Mesothelial cell of epicardium (in vitro differentiated cells): ENCODE measurements around the gene PDE1C. TPM values are rescaled to one million over a fixed set of nuclear protein-coding genes. Genes with fewer than 3 reads are reported as not detected.

Experiments
- DNase-seq, 2 experiments: peaks; one replicate each; pipeline ENCODE4 v3.0.0; 2021; ENCODE audit warnings: low spot score in 2 of 2; ENCODE audit not compliant: unreplicated experiment in 2 of 2
- H3K27ac Mint-ChIP-seq: 2 replicates; pipeline ENCODE4 v1.8.0; 2021; ENCODE audit warnings: mixed read lengths
- H3K27me3 Mint-ChIP-seq: 2 replicates; pipeline ENCODE4 v1.8.0; 2021; ENCODE audit warnings: low read depth, mixed read lengths
- H3K36me3 Mint-ChIP-seq: 2 replicates; pipeline ENCODE4 v1.8.0; 2021; ENCODE audit warnings: mixed read lengths
- H3K4me1 Mint-ChIP-seq: 2 replicates; pipeline ENCODE4 v1.8.0; 2021; ENCODE audit warnings: mixed read lengths
- H3K4me3 Mint-ChIP-seq: 2 replicates; pipeline ENCODE4 v1.8.0; 2021; ENCODE audit warnings: mild to moderate bottlenecking, moderate library complexity, mixed read lengths
- H3K9me3 Mint-ChIP-seq: 2 replicates; pipeline ENCODE4 v1.8.0; 2021; ENCODE audit warnings: mixed read lengths
- CTCF ChIP-seq: fragments of 200-600 bp; sonication (generic); IDR thresholded peaks from one replicate; pipeline ENCODE4 v1.5.0; 2021; ENCODE audit warnings: antibody characterized with exemption; ENCODE audit not compliant: unreplicated experiment
- total RNA-seq: library from RNA; stranded (reverse); gene quantifications from 3 replicates; pipeline ENCODE4 v1.2.1, GENCODE V29; 2021

The PDE1C gene
- total RNA-seq, 1 donor from 2014 or later: 0.94 TPM

- H3K36me3 Mint-ChIP-seq: no peaks in the 10 kb centered on the region
- TF ChIP-seq CTCF: no peak
- DNase-seq: no peak
- peaks cover 7% of the 10 kb centered on the region for H3K4me1 Mint-ChIP-seq
- peaks cover 54% of the 10 kb centered on the region for H3K27me3 Mint-ChIP-seq
- H3K4me3 Mint-ChIP-seq: no peak overlapping the region
- no peak overlapping the region for H3K27ac Mint-ChIP-seq
- H3K9me3 Mint-ChIP-seq: no peaks in the 10 kb centered on the region
Measured at GRCh38 chr7:31825576-31825975, 244.6 kb downstream of the PDE1C start.

- H3K27me3 Mint-ChIP-seq: peaks cover 69% of the 10 kb centered on the region
- no peaks in the 10 kb centered on the region for H3K9me3 Mint-ChIP-seq
- TF ChIP-seq CTCF: no peak
- no peak overlapping the region for H3K27ac Mint-ChIP-seq
- H3K36me3 Mint-ChIP-seq: no peaks in the 10 kb centered on the region
- DNase-seq: no peak
- H3K4me3 Mint-ChIP-seq: no peak overlapping the region
- no peaks in the 10 kb centered on the region for H3K4me1 Mint-ChIP-seq
Measured at GRCh38 chr7:31819031-31819430, 251.2 kb downstream of the PDE1C start.

GRCh38 chr7:31816810-31817209 is 253.4 kb downstream of the PDE1C start:
- H3K4me3 Mint-ChIP-seq: no peak overlapping the region
- H3K27ac Mint-ChIP-seq: no peak overlapping the region
- DNase-seq: no peak
- H3K27me3 Mint-ChIP-seq: peaks cover 52% of the 10 kb centered on the region
- no peaks in the 10 kb centered on the region for H3K36me3 Mint-ChIP-seq
- no peaks in the 10 kb centered on the region for H3K4me1 Mint-ChIP-seq
- TF ChIP-seq CTCF: no peak
- no peaks in the 10 kb centered on the region for H3K9me3 Mint-ChIP-seq

- Mint-ChIP-seq H3K4me3 (no peak overlapping the region), H3K27ac (no peak overlapping the region), H3K9me3 (no peaks in the 10 kb centered on the region), H3K4me1 (no peaks in the 10 kb centered on the region), H3K36me3 (no peaks in the 10 kb centered on the region), H3K27me3 (peaks cover 52% of the 10 kb centered on the region)
- no peak for TF ChIP-seq CTCF
- DNase-seq: no peak
Measured at GRCh38 chr7:31815796-31816195, 254.4 kb downstream of the PDE1C start.

- Mint-ChIP-seq H3K36me3 (no peaks in the 10 kb centered on the region), H3K27me3 (peaks cover 46% of the 10 kb centered on the region), H3K9me3 (no peaks in the 10 kb centered on the region), H3K4me1 (no peaks in the 10 kb centered on the region), H3K27ac (no peak overlapping the region), H3K4me3 (no peak overlapping the region)
- no peak for DNase-seq
- TF ChIP-seq CTCF: no peak
Measured at GRCh38 chr7:31814187-31814586, 256.0 kb downstream of the PDE1C start.
